GM12878 (cell line): ENCODE results near the gene THRB. TPM values are rescaled to one million over a fixed set of nuclear protein-coding genes. Genes with fewer than 3 reads are reported as not detected.

Experiments
- ATAC-seq: fragments of 200-7000 bp; cut with Tn5 transposase; 3 replicates; pipeline ENCODE4 v1.9.1; 2020; ENCODE audit warnings: mild to moderate bottlenecking, moderate library complexity
- BruUV-seq: library from RNA; stranded (reverse); fragments of 400-500 nt; replicated peaks from 2 replicates; lab custom pipeline; 2021; lab: Mats Ljungman, UMichigan
- CTCF ChIA-PET: fragments of 300-600 bp; sonication (Branson Sonifier 250); formaldehyde crosslinking; extraction: SDS; loops from one replicate; lab custom pipeline; 2021; ENCODE audit warnings: inconsistent platforms; lab: Yijun Ruan, JAX
- POLR2A ChIA-PET: fragments of 350-600 bp; formaldehyde crosslinking; extraction: SDS; loops from one replicate; lab custom pipeline; 2021; ENCODE audit warnings: inconsistent platforms; lab: Charles Lee
- RAD21 ChIA-PET: fragments of 300-600 bp; sonication (Branson Sonifier 250); formaldehyde crosslinking; loops from one replicate; lab custom pipeline; 2023; ENCODE audit warnings: antibody characterized with exemption; ENCODE audit not compliant: unreplicated experiment; lab: Charles Lee
- SMC1A ChIA-PET: fragments of 300-600 bp; sonication (Branson Sonifier 250); formaldehyde crosslinking; loops from one replicate; lab custom pipeline; 2023; ENCODE audit not compliant: unreplicated experiment, uncharacterized antibody; lab: Charles Lee
- DNase-seq: peaks from one replicate; pipeline ENCODE4 v3.0.0-alpha.2; 2011; ENCODE audit warnings: low read depth, low spot score
- FAIRE-seq: peaks from 3 replicates; lab custom pipeline; 2011; peaks lifted over from hg19 to GRCh38; lab: Jason Lieb, UNC
- H2AFZ ChIP-seq: 2 replicates; pipeline ENCODE4 v1.6.0; 2011; ENCODE audit warnings: low read depth, low read length, control low read depth; ENCODE audit not compliant: control insufficient read depth
- H3K27ac ChIP-seq: 2 replicates; pipeline ENCODE4 v1.5.1; 2011; ENCODE audit warnings: control low read depth; ENCODE audit not compliant: control insufficient read depth, insufficient read depth
- H3K27me3 ChIP-seq, 2 experiments: replicated peaks in 1 of 2; 2 replicates each; pipeline versions ENCODE4 v1.6.0 to v1.6.1; 2011; ENCODE audit warnings: low read length in 1 of 2; ENCODE audit not compliant: control insufficient read depth in 2 of 2, insufficient read depth in 2 of 2
- H3K36me3 ChIP-seq, 2 experiments: 2 replicates each; pipeline ENCODE4 v1.5.1; 2011; ENCODE audit warnings: low read length in 1 of 2; ENCODE audit not compliant: control insufficient read depth in 2 of 2, insufficient read depth in 2 of 2
- H3K4me1 ChIP-seq: 2 replicates; pipeline ENCODE4 v1.6.1; 2011; ENCODE audit warnings: mild to moderate bottlenecking, low read length, moderate library complexity, mixed read lengths; ENCODE audit not compliant: control insufficient read depth, insufficient read depth
- H3K4me2 ChIP-seq: 2 replicates; pipeline ENCODE4 v1.6.0; 2011; ENCODE audit warnings: control low read depth; ENCODE audit not compliant: control insufficient read depth, insufficient read depth
- H3K4me3 ChIP-seq: fragments of 200-600 bp; sonication (generic); 2 replicates; pipeline ENCODE4 v1.5.1; 2016
- H3K79me2 ChIP-seq: 2 replicates; pipeline ENCODE4 v1.6.0; 2011; ENCODE audit warnings: low read length; ENCODE audit not compliant: control insufficient read depth, insufficient read depth
- H3K9ac ChIP-seq: 2 replicates; pipeline ENCODE4 v1.8.0; 2011; ENCODE audit warnings: low read length, control low read depth, mixed read lengths; ENCODE audit not compliant: control insufficient read depth, insufficient read depth
- H3K9me3 ChIP-seq: replicated peaks from 3 replicates; pipeline ENCODE4 v1.5.1; 2011; ENCODE audit warnings: mild to moderate bottlenecking, low read length; ENCODE audit not compliant: control insufficient read depth, insufficient read depth
- H4K20me1 ChIP-seq: 2 replicates; pipeline ENCODE4 v1.6.0; 2011; ENCODE audit not compliant: control insufficient read depth, insufficient read depth
- DPF2 ChIP-seq: fragments of 450-650 bp; IDR thresholded peaks from 2 replicates; pipeline ENCODE4 v1.6.1; 2017; ENCODE audit warnings: mild to moderate bottlenecking
- FOS ChIP-seq: IDR thresholded peaks from 3 replicates; pipeline ENCODE4 v1.6.1; 2011; ENCODE audit warnings: borderline replicate concordance; ENCODE audit not compliant: insufficient read length; ENCODE audit errors: extremely low read depth
- KDM1A ChIP-seq: fragments of 200-600 bp; sonication (generic); IDR thresholded peaks from 2 replicates; pipeline ENCODE4 v1.6.1; 2016; ENCODE audit warnings: borderline replicate concordance
- KLF5 ChIP-seq: fragments of 450-650 bp; IDR thresholded peaks from 2 replicates; pipeline ENCODE4 v1.6.1; 2014; ENCODE audit warnings: mild to moderate bottlenecking; ENCODE audit not compliant: partially characterized antibody
- RCOR1 ChIP-seq: conservative IDR thresholded peaks from 2 replicates; pipeline ENCODE4 v1.6.1; 2012; ENCODE audit warnings: low read depth, low read length, improper control_type of control experiment
- SMAD5 ChIP-seq: IDR thresholded peaks from 2 replicates; pipeline ENCODE4 v1.6.1; 2016; ENCODE audit warnings: antibody characterized with exemption, low read depth
- SP1 ChIP-seq: IDR thresholded peaks from one replicate; pipeline ENCODE4 v1.6.1; 2011; ENCODE audit warnings: low read depth, low read length
- SRF ChIP-seq, 2 experiments: IDR thresholded peaks; 2 replicates each; pipeline ENCODE4 v1.6.1; 2011; ENCODE audit warnings: low read depth in 2 of 2, low read length in 2 of 2, mild to moderate bottlenecking in 1 of 2, moderate library complexity in 1 of 2
- TCF3 ChIP-seq: IDR thresholded peaks from 2 replicates; pipeline ENCODE4 v1.6.1; 2012; ENCODE audit warnings: low read depth, mild to moderate bottlenecking, low read length, borderline replicate concordance; ENCODE audit not compliant: insufficient read depth
- ZBTB33 ChIP-seq: fragments of 450-650 bp; IDR thresholded peaks from 2 replicates; pipeline ENCODE4 v1.6.1; 2017; ENCODE audit warnings: mild to moderate bottlenecking
- WGBS: methylation state at CpG from one replicate; pipeline ENCODE4 v1.1.6; 2016; ENCODE audit warnings: low lambda C conversion rate; ENCODE audit not compliant: insufficient replicate concordance, insufficient coverage; ENCODE audit errors: missing lambda C conversion rate; 5-methylcytosine and 5-hydroxymethylcytosine counted together
- in situ Hi-C: fragments of 300-500 bp; cut with MboI; formaldehyde crosslinking; loops from 9 replicates; pipeline ENCODE4 v1.14.3; 2018; ENCODE audit warnings: mixed read lengths
- intact Hi-C: fragments of 100-400 bp; cut with micrococcal nuclease; formaldehyde crosslinking; loops from one replicate; pipeline ENCODE4 v1.14.2; 2022; ENCODE audit not compliant: unreplicated experiment
- polyA plus RNA-seq, 11 experiments: library from polyadenylated mRNA; depleted of rRNA in 4 of 11; unstranded in 6 of 11; stranded (reverse) in 5 of 11; fragments of >200 nt; fragmentation: Nextera tagmentation in 4 of 11; fragmentation: Illumina TruSeq in 1 of 11; extraction: Ambion mirVana in 4 of 11; extraction: Trizol in 1 of 11; gene quantifications; 1 replicate in 1 of 11; 2 replicates in 10 of 11; pipeline versions ENCODE4 v1.2.1 to v1.2.3, GENCODE V29; 2011 to 2016; ENCODE audit warnings: inconsistent platforms in 2 of 11, missing spikeins in 2 of 11, low read depth in 1 of 11
- total RNA-seq, 4 experiments: library from RNA; depleted of rRNA in 3 of 4; stranded (reverse); fragments of >200 nt in 3 of 4; fragmentation: Illumina TruSeq in 1 of 4; extraction: Trizol in 1 of 4; gene quantifications; 2 replicates each; pipeline versions ENCODE4 v1.2.1 to v1.2.3, GENCODE V29; 2013 to 2021

Gene THRB
- total and polyA plus RNA-seq, 10 of the 15 experiments (the other 5 are each of a cell fraction or from before 2014, with no cell fraction given): 0.05 TPM; not detected in 9

DNA sequence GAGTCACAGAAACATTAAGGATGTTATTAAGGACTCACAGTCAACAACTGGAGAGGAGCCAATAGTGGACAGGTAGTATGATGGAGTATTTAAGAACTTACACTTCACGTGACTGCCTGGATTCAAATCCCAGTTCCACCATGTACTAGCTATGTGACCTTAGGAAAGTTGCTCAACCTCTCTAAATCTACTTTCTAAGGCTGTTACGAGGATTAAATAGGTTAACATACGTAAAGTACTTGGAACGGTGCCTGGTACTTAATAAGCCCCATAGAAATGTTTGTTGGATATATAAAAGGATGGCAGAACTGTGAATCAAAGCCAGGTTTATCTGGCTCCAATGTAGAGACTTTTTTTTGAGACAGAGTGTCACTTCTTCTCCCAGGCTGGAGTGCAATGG, 24.4 kb downstream of the THRB start:
- Histone ChIP-seq H3K4me1 (no peaks in the 10 kb centered on the region), H3K9me3 (no peaks in the 10 kb centered on the region), H2AFZ (no peak overlapping the region), H3K79me2 (no peaks in the 10 kb centered on the region), H3K27ac (no peak overlapping the region), H3K9ac (no peak overlapping the region), H3K4me2 (no peak overlapping the region), H3K36me3 (no peaks in the 10 kb centered on the region), H3K4me3 (no peak overlapping the region), H4K20me1 (no peaks in the 10 kb centered on the region), H3K27me3 (no peaks in the 10 kb centered on the region)
- 45% methylated on average over 4 of the region's 4 CpGs for WGBS
- CTCF ChIA-PET: no interaction called here
- no TSS peak for BruUV-seq
- SMC1A ChIA-PET: no interaction called here
- in situ Hi-C loops (no loop called here), intact Hi-C loops (no loop called here)
- ATAC-seq: no peak
- no peak for DNase-seq
- RAD21 ChIA-PET: no interaction called here
- TF ChIP-seq KDM1A (no peak), TCF3 (no peak), SP1 (no peak), ZBTB33 (no peak), DPF2 (no peak), FOS (no peak), SRF (IDR thresholded peaks at IDR 0.05; ENCODE audit: low read depth in 2 of 2, low read length in 2 of 2) (no peak), RCOR1 (no peak), KLF5 (no peak), SMAD5 (no peak)
- POLR2A ChIA-PET: no interaction called here
- FAIRE-seq: no peak
